Skeletal muscle cell (primary cell): ENCODE data around the gene FREM3.
"Not testable (repeated sequence)": the region's sequence is repeated elsewhere in the genome, so short reads cannot be mapped to it uniquely, and the experiment has no call there.

ENCODE experiments used
- DNase-seq: peaks from one replicate; pipeline ENCODE4 v3.0.0-alpha.2; 2010; ENCODE audit warnings: low read depth
- H3K4me3 ChIP-seq: 2 replicates; pipeline ENCODE4 v1.5.1; 2011; ENCODE audit warnings: low read depth, mild to moderate bottlenecking, control low read depth, low read length, moderate library complexity

Gene FREM3

GRCh38 chr4:143673629-143674028, 26.8 kb downstream of the FREM3 start:
- H3K4me3 ChIP-seq, DNase-seq: not testable (repeated sequence)

- DNase-seq: no peak
- H3K4me3 ChIP-seq: no peak overlapping the region
These were observed 31.4 kb downstream of the FREM3 start for GRCh38 chr4:143668930-143669552.

- peak; percentile 52 for DNase-seq
- no peak overlapping the region for H3K4me3 ChIP-seq
These were observed 33.0 kb downstream of the FREM3 start for GRCh38 chr4:143667461-143667860.

GRCh38 chr4:143658336-143658735, 42.1 kb downstream of the FREM3 start:
- DNase-seq: no peak
- H3K4me3 ChIP-seq: no peak overlapping the region

GRCh38 chr4:143654571-143654970, 45.9 kb downstream of the FREM3 start:
- H3K4me3 ChIP-seq: no peak overlapping the region
- no peak for DNase-seq

- peak; percentile 24 for DNase-seq
- no peak overlapping the region for H3K4me3 ChIP-seq
These were observed 47.4 kb downstream of the FREM3 start for GRCh38 chr4:143653031-143653430.

GRCh38 chr4:143643399-143643798, 57.1 kb downstream of the FREM3 start:
- H3K4me3 ChIP-seq: no peak overlapping the region
- no peak for DNase-seq

GRCh38 chr4:143642611-143643010, 57.9 kb downstream of the FREM3 start:
- DNase-seq: no peak
- H3K4me3 ChIP-seq: no peak overlapping the region

- no peak for DNase-seq
These were observed 59.1 kb downstream of the FREM3 start for GRCh38 chr4:143641361-143641760.

GRCh38 chr4:143634763-143635162, 65.7 kb downstream of the FREM3 start:
- no peak overlapping the region for H3K4me3 ChIP-seq
- no peak for DNase-seq

More at GRCh38 chr4:143641361-143641760, 59.1 kb downstream of the FREM3 start:
- no peak overlapping the region for H3K4me3 ChIP-seq

GRCh38 chr4:143633833-143634232, 66.6 kb downstream of the FREM3 start:
- no peak overlapping the region for H3K4me3 ChIP-seq
- DNase-seq: no peak

GRCh38 chr4:143626134-143626911, 74.2 kb downstream of the FREM3 start:
- DNase-seq: peak; percentile 33
- no peak overlapping the region for H3K4me3 ChIP-seq

GRCh38 chr4:143625632-143626031, 74.8 kb downstream of the FREM3 start:
- H3K4me3 ChIP-seq: no peak overlapping the region
- no peak for DNase-seq

GRCh38 chr4:143623896-143624295, 76.6 kb downstream of the FREM3 start:
- no peak overlapping the region for H3K4me3 ChIP-seq
- DNase-seq: no peak

- DNase-seq: no peak
- H3K4me3 ChIP-seq: no peak overlapping the region
These were observed 81.7 kb downstream of the FREM3 start for GRCh38 chr4:143618811-143619210.

- no peak for DNase-seq
- no peak overlapping the region for H3K4me3 ChIP-seq
These were observed 82.3 kb downstream of the FREM3 start for GRCh38 chr4:143617994-143618679.

GRCh38 chr4:143616771-143617170, 83.7 kb downstream of the FREM3 start:
- H3K4me3 ChIP-seq: no peak overlapping the region
- no peak for DNase-seq

- no peak for DNase-seq
- no peak overlapping the region for H3K4me3 ChIP-seq
These were observed 91.0 kb downstream of the FREM3 start for GRCh38 chr4:143609492-143609891.

GRCh38 chr4:143606480-143606879, 94.0 kb downstream of the FREM3 start:
- no peak for DNase-seq
- H3K4me3 ChIP-seq: no peak overlapping the region

- no peak for DNase-seq
- H3K4me3 ChIP-seq: no peak overlapping the region
These were observed 100.6 kb downstream of the FREM3 start for GRCh38 chr4:143599827-143600226.
